NT2/D1 (cell line): ENCODE data around the gene CACHD1.

Experiments used
- SUZ12 ChIP-seq: IDR thresholded peaks from 2 replicates; pipeline ENCODE4 v1.6.1; 2011; ENCODE audit not compliant: insufficient read length, insufficient read depth; ENCODE audit errors: extremely low read depth
- YY1 ChIP-seq: IDR thresholded peaks from 2 replicates; pipeline ENCODE4 v1.6.1; 2011; ENCODE audit not compliant: insufficient read length, insufficient read depth

GRCh38 chr1:64505944-64506655 is 36.2 kb downstream of the CACHD1 start:
- TF ChIP-seq SUZ12: no peak
- TF ChIP-seq YY1: no peak
